ENCODE measurements around the gene TMEM203.
A peak's percentile ranks its signal among the peaks of the same experiment; 100 is the strongest.

DNA sequence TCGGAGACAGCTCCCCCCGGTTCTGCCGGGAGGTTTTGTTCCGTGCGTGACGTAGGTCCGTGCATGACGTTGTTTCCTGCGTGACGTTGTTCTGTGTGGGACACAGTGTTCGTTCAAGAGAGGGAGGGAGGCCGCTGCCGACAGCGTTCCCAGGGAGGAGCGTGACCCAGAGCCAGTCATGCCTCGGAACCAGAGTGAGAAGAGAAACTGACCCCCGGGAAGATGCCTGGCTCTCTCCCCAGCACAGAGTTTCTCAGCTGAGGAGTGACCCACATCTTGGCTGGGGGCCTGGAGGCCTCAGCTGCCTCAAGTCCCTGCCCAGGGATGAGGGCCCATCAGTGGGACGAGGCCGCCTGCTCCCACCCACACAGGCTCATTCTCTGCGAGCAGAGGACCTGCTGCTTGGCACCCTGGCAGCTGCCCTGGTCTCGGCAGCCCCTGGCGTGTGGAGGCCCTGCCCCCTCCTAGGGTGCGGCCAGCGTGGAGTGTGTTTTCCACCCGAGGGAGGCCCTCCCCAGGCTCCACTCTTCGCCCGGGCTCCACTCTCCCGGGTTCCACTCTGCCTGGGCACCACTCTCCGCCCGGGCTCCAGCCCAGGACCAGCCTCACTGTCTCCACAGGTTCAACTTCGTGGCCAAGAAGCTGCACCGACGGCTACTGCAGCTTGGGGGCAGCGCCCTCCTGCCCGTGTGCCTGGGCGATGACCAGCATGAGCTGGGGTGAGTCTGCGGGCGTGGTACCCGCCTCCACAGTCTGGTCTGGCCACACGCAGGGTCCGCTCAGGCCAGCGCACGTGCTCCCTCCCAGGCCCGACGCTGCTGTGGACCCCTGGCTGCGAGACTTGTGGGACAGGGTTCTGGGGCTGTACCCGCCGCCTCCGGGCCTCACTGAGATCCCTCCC lies 8.0 kb upstream of the TMEM203 start:
- TF ChIP-seq, protein P1, sequence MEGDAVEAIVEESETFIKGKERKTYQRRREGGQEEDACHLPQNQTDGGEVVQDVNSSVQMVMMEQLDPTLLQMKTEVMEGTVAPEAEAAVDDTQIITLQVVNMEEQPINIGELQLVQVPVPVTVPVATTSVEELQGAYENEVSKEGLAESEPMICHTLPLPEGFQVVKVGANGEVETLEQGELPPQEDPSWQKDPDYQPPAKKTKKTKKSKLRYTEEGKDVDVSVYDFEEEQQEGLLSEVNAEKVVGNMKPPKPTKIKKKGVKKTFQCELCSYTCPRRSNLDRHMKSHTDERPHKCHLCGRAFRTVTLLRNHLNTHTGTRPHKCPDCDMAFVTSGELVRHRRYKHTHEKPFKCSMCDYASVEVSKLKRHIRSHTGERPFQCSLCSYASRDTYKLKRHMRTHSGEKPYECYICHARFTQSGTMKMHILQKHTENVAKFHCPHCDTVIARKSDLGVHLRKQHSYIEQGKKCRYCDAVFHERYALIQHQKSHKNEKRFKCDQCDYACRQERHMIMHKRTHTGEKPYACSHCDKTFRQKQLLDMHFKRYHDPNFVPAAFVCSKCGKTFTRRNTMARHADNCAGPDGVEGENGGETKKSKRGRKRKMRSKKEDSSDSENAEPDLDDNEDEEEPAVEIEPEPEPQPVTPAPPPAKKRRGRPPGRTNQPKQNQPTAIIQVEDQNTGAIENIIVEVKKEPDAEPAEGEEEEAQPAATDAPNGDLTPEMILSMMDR (IDR thresholded peaks at IDR 0.05) = peak in 1 of 5 experiments; percentile 10
- no peak for TF ChIP-seq POLR2A (IDR thresholded peaks at IDR 0.05)
- no peak for TF ChIP-seq POLR2AphosphoS5 (IDR thresholded peaks at IDR 0.05)
